ENCODE results near the gene DGKH. TPM values are rescaled to one million over a fixed set of nuclear protein-coding genes. Genes with fewer than 3 reads are reported as not detected.
"Not testable (repeated sequence)": the region's sequence is repeated elsewhere in the genome, so short reads cannot be mapped to it uniquely, and the experiment has no call there.

DGKH gene
- total RNA-seq, 1 donor from 2014 or later = 13.4 TPM

- no peak for TF ChIP-seq CTCF (IDR thresholded peaks at IDR 0.05; ENCODE audit: partially characterized antibody, unreplicated experiment)
- no peak for DNase-seq
- Mint-ChIP-seq H3K36me3 (ENCODE audit: unreplicated experiment) (no peaks in the 10 kb centered on the region), H3K27me3 (ENCODE audit: unreplicated experiment) (no peaks in the 10 kb centered on the region), H3K9me3 (ENCODE audit: unreplicated experiment) (no peaks in the 10 kb centered on the region), H3K4me1 (ENCODE audit: low read depth, unreplicated experiment) (no peaks in the 10 kb centered on the region), H3K4me3 (ENCODE audit: unreplicated experiment) (no peak overlapping the region), H3K27ac (ENCODE audit: unreplicated experiment) (no peak overlapping the region)
These were observed 170.6 kb downstream of the DGKH start for GRCh38 chr13:42219051-42219450.

- Mint-ChIP-seq H3K27ac (ENCODE audit: unreplicated experiment) (no peak overlapping the region), H3K36me3 (ENCODE audit: unreplicated experiment) (no peaks in the 10 kb centered on the region), H3K4me1 (ENCODE audit: low read depth, unreplicated experiment) (no peaks in the 10 kb centered on the region), H3K27me3 (ENCODE audit: unreplicated experiment) (no peaks in the 10 kb centered on the region), H3K9me3 (ENCODE audit: unreplicated experiment) (peaks cover 1% of the 10 kb centered on the region), H3K4me3 (ENCODE audit: unreplicated experiment) (no peak overlapping the region)
- no peak for DNase-seq
- no peak for TF ChIP-seq CTCF (IDR thresholded peaks at IDR 0.05; ENCODE audit: partially characterized antibody, unreplicated experiment)
These were observed 171.4 kb downstream of the DGKH start for GRCh38 chr13:42219876-42220275.

- H3K27ac Mint-ChIP-seq (ENCODE audit: unreplicated experiment) = no peak overlapping the region
- TF ChIP-seq CTCF (IDR thresholded peaks at IDR 0.05; ENCODE audit: partially characterized antibody, unreplicated experiment) = no peak
- DNase-seq = no peak
- no peak overlapping the region for H3K4me3 Mint-ChIP-seq (ENCODE audit: unreplicated experiment)
- no peaks in the 10 kb centered on the region for H3K4me1 Mint-ChIP-seq (ENCODE audit: low read depth, unreplicated experiment)
- no peaks in the 10 kb centered on the region for H3K36me3 Mint-ChIP-seq (ENCODE audit: unreplicated experiment)
- no peaks in the 10 kb centered on the region for H3K27me3 Mint-ChIP-seq (ENCODE audit: unreplicated experiment)
- H3K9me3 Mint-ChIP-seq (ENCODE audit: unreplicated experiment) = peaks cover 1% of the 10 kb centered on the region
These were observed 172.8 kb downstream of the DGKH start for GRCh38 chr13:42221121-42221765.

GRCh38 chr13:42223681-42224080 is 175.2 kb downstream of the DGKH start:
- H3K36me3 Mint-ChIP-seq (ENCODE audit: unreplicated experiment) = no peaks in the 10 kb centered on the region
- H3K9me3 Mint-ChIP-seq (ENCODE audit: unreplicated experiment) = peaks cover 1% of the 10 kb centered on the region
- TF ChIP-seq CTCF (IDR thresholded peaks at IDR 0.05; ENCODE audit: partially characterized antibody, unreplicated experiment) = no peak
- no peaks in the 10 kb centered on the region for H3K4me1 Mint-ChIP-seq (ENCODE audit: low read depth, unreplicated experiment)
- no peak for DNase-seq
- no peaks in the 10 kb centered on the region for H3K27me3 Mint-ChIP-seq (ENCODE audit: unreplicated experiment)
- H3K27ac Mint-ChIP-seq (ENCODE audit: unreplicated experiment) = no peak overlapping the region
- H3K4me3 Mint-ChIP-seq (ENCODE audit: unreplicated experiment) = no peak overlapping the region

GRCh38 chr13:42225051-42225450 is 176.6 kb downstream of the DGKH start:
- Mint-ChIP-seq H3K27me3 (ENCODE audit: unreplicated experiment) (no peaks in the 10 kb centered on the region), H3K27ac (ENCODE audit: unreplicated experiment) (no peak overlapping the region), H3K36me3 (ENCODE audit: unreplicated experiment) (no peaks in the 10 kb centered on the region), H3K4me3 (ENCODE audit: unreplicated experiment) (no peak overlapping the region), H3K9me3 (ENCODE audit: unreplicated experiment) (peaks cover 1% of the 10 kb centered on the region), H3K4me1 (ENCODE audit: low read depth, unreplicated experiment) (no peaks in the 10 kb centered on the region)
- TF ChIP-seq CTCF (IDR thresholded peaks at IDR 0.05; ENCODE audit: partially characterized antibody, unreplicated experiment) = no peak
- DNase-seq = no peak

- H3K4me1 Mint-ChIP-seq (ENCODE audit: low read depth, unreplicated experiment); H3K9me3 Mint-ChIP-seq (ENCODE audit: unreplicated experiment); H3K36me3 Mint-ChIP-seq (ENCODE audit: unreplicated experiment); H3K4me3 Mint-ChIP-seq (ENCODE audit: unreplicated experiment); H3K27ac Mint-ChIP-seq (ENCODE audit: unreplicated experiment); DNase-seq; H3K27me3 Mint-ChIP-seq (ENCODE audit: unreplicated experiment): not testable (repeated sequence)
These were observed 178.3 kb downstream of the DGKH start for GRCh38 chr13:42226759-42227158.

Data from glutamatergic neuron (in vitro differentiated cells).